ENCODE measurements around the gene BCL2L14.
"Not testable (repeated sequence)": the region's sequence is repeated elsewhere in the genome, so short reads cannot be mapped to it uniquely, and the experiment has no call there.

Gene BCL2L14

GRCh38 chr12:12107678-12108077, 36.9 kb downstream of the BCL2L14 start:
- DNase-seq (ENCODE audit: low read depth in 2 of 2) = no peak

GRCh38 chr12:12108441-12109058, 37.8 kb downstream of the BCL2L14 start:
- DNase-seq (ENCODE audit: low read depth in 2 of 2) = no peak

GRCh38 chr12:12110923-12111555, 40.3 kb downstream of the BCL2L14 start:
- DNase-seq (ENCODE audit: low read depth in 2 of 2) = peak in 1 of 2 donors; percentile 11

- no peak for DNase-seq (ENCODE audit: low read depth in 2 of 2)
Measured at GRCh38 chr12:12115514-12115913, 44.8 kb downstream of the BCL2L14 start.

GRCh38 chr12:12116677-12117076, 45.9 kb downstream of the BCL2L14 start:
- DNase-seq (ENCODE audit: low read depth in 2 of 2) = no peak

- DNase-seq (ENCODE audit: low read depth in 2 of 2) = no peak
Measured at GRCh38 chr12:12121061-12121460, 50.3 kb downstream of the BCL2L14 start.

GRCh38 chr12:12123036-12123604, 52.4 kb downstream of the BCL2L14 start:
- no peak for DNase-seq (ENCODE audit: low read depth in 2 of 2)

- no peak for DNase-seq (ENCODE audit: low read depth in 2 of 2)
Measured at GRCh38 chr12:12126551-12126950, 55.8 kb downstream of the BCL2L14 start.

- no peak for DNase-seq (ENCODE audit: low read depth in 2 of 2)
Measured at GRCh38 chr12:12127304-12127703, 56.6 kb downstream of the BCL2L14 start.

- DNase-seq (ENCODE audit: low read depth in 2 of 2) = no peak
Measured at GRCh38 chr12:12128670-12129069, 57.9 kb downstream of the BCL2L14 start.

GRCh38 chr12:12133259-12133658, 62.5 kb downstream of the BCL2L14 start:
- DNase-seq (ENCODE audit: low read depth in 2 of 2) = no peak

GRCh38 chr12:12133785-12134184, 63.0 kb downstream of the BCL2L14 start:
- no peak for DNase-seq (ENCODE audit: low read depth in 2 of 2)

GRCh38 chr12:12138203-12139154, 67.7 kb downstream of the BCL2L14 start:
- DNase-seq (ENCODE audit: low read depth in 2 of 2) = no peak

GRCh38 chr12:12141000-12141399, 70.3 kb downstream of the BCL2L14 start:
- DNase-seq (ENCODE audit: low read depth in 2 of 2) = no peak

GRCh38 chr12:12144531-12144930, 73.8 kb downstream of the BCL2L14 start:
- DNase-seq (ENCODE audit: low read depth in 2 of 2) = not testable (repeated sequence)

- DNase-seq (ENCODE audit: low read depth in 2 of 2) = no peak
Measured at GRCh38 chr12:12147111-12147510, 76.4 kb downstream of the BCL2L14 start.
